ENCODE data around the gene ELOVL5. TPM values are rescaled to one million over a fixed set of nuclear protein-coding genes. Genes with fewer than 3 reads are reported as not detected.

ELOVL5 gene
- total and polyA plus RNA-seq, 2 donors from 2014 or later = 20.5 to 42.0 TPM

DNA sequence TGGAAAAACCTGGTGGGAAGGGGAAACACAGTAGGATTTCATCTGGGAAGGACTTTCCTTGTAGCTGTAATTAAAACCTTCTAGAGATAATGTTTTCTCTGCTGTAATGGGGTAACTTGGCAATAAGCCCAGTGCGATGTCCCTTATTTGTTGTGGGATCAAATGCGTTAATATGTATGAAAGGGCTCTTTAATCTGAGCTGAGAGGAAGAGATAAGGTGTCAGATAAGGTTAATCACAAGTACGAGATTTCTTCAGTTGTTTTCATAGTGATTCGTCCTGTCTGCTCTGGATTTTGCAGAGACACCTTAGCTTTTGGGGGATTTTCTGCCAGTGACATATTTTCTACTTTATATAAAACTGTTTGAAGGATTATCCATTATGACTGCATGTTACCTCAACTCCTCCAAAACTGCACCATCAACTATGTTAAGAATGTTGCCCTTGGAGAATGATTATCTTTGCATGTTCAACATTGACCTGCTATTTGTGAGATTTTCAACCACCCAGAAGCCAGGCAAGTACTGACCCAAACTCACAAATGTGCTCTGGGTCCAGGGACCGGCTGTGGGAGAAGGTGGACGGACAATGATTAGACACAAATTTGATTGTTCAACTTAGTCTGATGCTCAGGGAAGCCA lies 21.2 kb upstream of the ELOVL5 start:
- Histone ChIP-seq H3K4me3 (ENCODE audit: low read length in 3 of 3) (peak overlapping the region in 1 of 3 donors; percentile 13), H3K27ac (ENCODE audit: low read depth in 2 of 2, low read length in 2 of 2) (peak overlapping the region in 1 of 2 donors; percentile 74), H3K9ac (ENCODE audit: low read length in 3 of 3) (no peak overlapping the region), H3K4me1 (ENCODE audit: control insufficient read depth in 2 of 3, insufficient read depth in 2 of 3, low read depth in 1 of 3, low read length in 3 of 3) (peaks cover 0 to 8% (median 5%) of the 10 kb centered on the region in 3 donors), H3K27me3 (ENCODE audit: control insufficient read depth, insufficient read depth, low read length) (no peaks in the 10 kb centered on the region), H3K9me3 (ENCODE audit: control insufficient read depth in 2 of 3, insufficient read depth in 1 of 3, low read length in 3 of 3) (no peaks in the 10 kb centered on the region), H3K36me3 (ENCODE audit: control insufficient read depth in 2 of 3, insufficient read depth in 3 of 3, low read length in 3 of 3) (no peaks in the 10 kb centered on the region)
- DNase-seq (no peak), FAIRE-seq (no peak)
- no peak for TF ChIP-seq CTCF (IDR thresholded peaks at IDR 0.05; ENCODE audit: borderline replicate concordance, extremely low read depth, insufficient read depth)
- intact Hi-C loops (cut with DNase I) = no loop called here

- FAIRE-seq = no peak
- Histone ChIP-seq H3K9me3 (ENCODE audit: control insufficient read depth in 2 of 3, insufficient read depth in 1 of 3, low read length in 3 of 3) (no peaks in the 10 kb centered on the region), H3K36me3 (ENCODE audit: control insufficient read depth in 2 of 3, insufficient read depth in 3 of 3, low read length in 3 of 3) (no peaks in the 10 kb centered on the region), H3K27me3 (ENCODE audit: control insufficient read depth, insufficient read depth, low read length) (no peaks in the 10 kb centered on the region), H3K4me3 (ENCODE audit: low read length in 3 of 3) (no peak overlapping the region), H3K9ac (ENCODE audit: low read length in 3 of 3) (no peak overlapping the region), H3K27ac (ENCODE audit: low read depth in 2 of 2, low read length in 2 of 2) (no peak overlapping the region), H3K4me1 (ENCODE audit: control insufficient read depth in 2 of 3, insufficient read depth in 2 of 3, low read depth in 1 of 3, low read length in 3 of 3) (peaks cover 0 to 8% (median 5%) of the 10 kb centered on the region in 3 donors)
- DNase-seq = no peak
- intact Hi-C loops (cut with DNase I) = no loop called here
- TF ChIP-seq CTCF (IDR thresholded peaks at IDR 0.05; ENCODE audit: borderline replicate concordance, extremely low read depth, insufficient read depth) = no peak
Measured at GRCh38 chr6:53369051-53369450, 20.3 kb upstream of the ELOVL5 start.

- Histone ChIP-seq H3K9ac (ENCODE audit: low read length in 3 of 3) (no peak overlapping the region), H3K4me1 (ENCODE audit: control insufficient read depth in 2 of 3, insufficient read depth in 2 of 3, low read depth in 1 of 3, low read length in 3 of 3) (peaks cover 0 to 12% (median 8%) of the 10 kb centered on the region in 3 donors), H3K4me3 (ENCODE audit: low read length in 3 of 3) (no peak overlapping the region), H3K9me3 (ENCODE audit: control insufficient read depth in 2 of 3, insufficient read depth in 1 of 3, low read length in 3 of 3) (no peaks in the 10 kb centered on the region), H3K36me3 (ENCODE audit: control insufficient read depth in 2 of 3, insufficient read depth in 3 of 3, low read length in 3 of 3) (no peaks in the 10 kb centered on the region), H3K27me3 (ENCODE audit: control insufficient read depth, insufficient read depth, low read length) (no peaks in the 10 kb centered on the region), H3K27ac (ENCODE audit: low read depth in 2 of 2, low read length in 2 of 2) (no peak overlapping the region)
- intact Hi-C loops (cut with DNase I) = no loop called here
- DNase-seq (no peak), FAIRE-seq (no peak)
- no peak for TF ChIP-seq CTCF (IDR thresholded peaks at IDR 0.05; ENCODE audit: borderline replicate concordance, extremely low read depth, insufficient read depth)
Measured at GRCh38 chr6:53366128-53366641, 17.4 kb upstream of the ELOVL5 start.
